Kidney epithelial cell (primary cell): ENCODE data around the gene ARHGEF26. TPM values are rescaled to one million over a fixed set of nuclear protein-coding genes. Genes with fewer than 3 reads are reported as not detected.

Experiments used
- DNase-seq: peaks from one replicate; pipeline ENCODE4 v3.0.0-alpha.2; 2010; ENCODE audit warnings: low read depth
- H3K27me3 ChIP-seq: 2 replicates; pipeline ENCODE4 v1.6.0; 2011; ENCODE audit warnings: low read length; ENCODE audit not compliant: control insufficient read depth, insufficient read depth
- H3K36me3 ChIP-seq: 2 replicates; pipeline ENCODE4 v1.5.1; 2011; ENCODE audit warnings: low read length; ENCODE audit not compliant: control insufficient read depth, insufficient read depth
- H3K4me3 ChIP-seq: 2 replicates; pipeline ENCODE4 v1.5.1; 2011; ENCODE audit warnings: low read depth, mild to moderate bottlenecking, control low read depth, low read length
- total RNA-seq: library from RNA; depleted of rRNA; stranded (reverse); fragments of >200 nt; gene quantifications from 2 replicates; pipeline ENCODE4 v1.2.3, GENCODE V29; 2015
- TF ChIP-seq, protein P1 (sequence below): IDR thresholded peaks from 2 replicates; pipeline ENCODE4 v1.5.1; 2011; ENCODE audit warnings: mild to moderate bottlenecking, moderate library complexity, low read length, control low read depth, inconsistent platforms; ENCODE audit not compliant: insufficient read depth, poor library complexity, severe bottlenecking

ARHGEF26 gene
- total RNA-seq, 1 donor from 2014 or later, result 1.4 TPM

DNA sequence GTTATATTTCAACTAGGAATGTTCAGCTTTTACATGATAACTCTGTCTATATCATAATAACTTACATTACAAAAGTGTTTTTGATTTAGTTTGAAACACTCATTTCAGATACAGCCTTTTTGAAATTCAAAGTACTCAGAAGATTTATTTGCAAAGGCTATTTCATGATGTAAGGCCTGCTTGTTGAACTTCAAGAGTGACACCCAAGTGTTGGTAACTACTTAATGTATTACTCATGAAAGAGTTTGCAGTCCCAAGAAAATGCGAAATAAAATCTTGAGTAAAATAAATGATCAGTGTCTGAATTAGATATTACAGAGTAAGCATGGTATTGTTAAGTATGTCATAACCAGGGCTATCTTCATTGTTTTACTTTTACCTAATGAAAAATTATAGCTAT lies 35.3 kb downstream of the ARHGEF26 start:
- no peak overlapping the region for H3K4me3 ChIP-seq
- no peak for DNase-seq
- H3K27me3 ChIP-seq, result no peaks in the 10 kb centered on the region
- no peaks in the 10 kb centered on the region for H3K36me3 ChIP-seq
- TF ChIP-seq, protein P1, sequence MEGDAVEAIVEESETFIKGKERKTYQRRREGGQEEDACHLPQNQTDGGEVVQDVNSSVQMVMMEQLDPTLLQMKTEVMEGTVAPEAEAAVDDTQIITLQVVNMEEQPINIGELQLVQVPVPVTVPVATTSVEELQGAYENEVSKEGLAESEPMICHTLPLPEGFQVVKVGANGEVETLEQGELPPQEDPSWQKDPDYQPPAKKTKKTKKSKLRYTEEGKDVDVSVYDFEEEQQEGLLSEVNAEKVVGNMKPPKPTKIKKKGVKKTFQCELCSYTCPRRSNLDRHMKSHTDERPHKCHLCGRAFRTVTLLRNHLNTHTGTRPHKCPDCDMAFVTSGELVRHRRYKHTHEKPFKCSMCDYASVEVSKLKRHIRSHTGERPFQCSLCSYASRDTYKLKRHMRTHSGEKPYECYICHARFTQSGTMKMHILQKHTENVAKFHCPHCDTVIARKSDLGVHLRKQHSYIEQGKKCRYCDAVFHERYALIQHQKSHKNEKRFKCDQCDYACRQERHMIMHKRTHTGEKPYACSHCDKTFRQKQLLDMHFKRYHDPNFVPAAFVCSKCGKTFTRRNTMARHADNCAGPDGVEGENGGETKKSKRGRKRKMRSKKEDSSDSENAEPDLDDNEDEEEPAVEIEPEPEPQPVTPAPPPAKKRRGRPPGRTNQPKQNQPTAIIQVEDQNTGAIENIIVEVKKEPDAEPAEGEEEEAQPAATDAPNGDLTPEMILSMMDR, result no peak

DNA sequence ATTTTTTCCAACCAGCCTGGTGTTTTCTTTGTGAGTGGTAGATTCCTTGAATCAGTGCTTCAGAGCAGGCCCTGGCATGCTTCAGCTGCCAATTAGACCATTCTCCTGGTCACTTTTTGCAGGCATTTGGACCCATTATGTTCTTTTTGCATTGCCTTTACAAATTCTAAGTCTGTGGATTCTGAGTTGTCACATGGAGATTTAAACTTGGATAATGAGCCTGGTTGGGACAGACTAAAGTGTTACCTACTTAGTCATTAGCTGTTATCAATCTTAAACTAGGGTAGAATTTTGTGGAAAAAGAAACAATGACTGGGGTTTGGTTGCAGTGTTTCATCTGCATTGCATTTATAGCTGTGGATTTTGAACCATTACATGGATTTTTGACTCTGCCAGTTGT lies 40.6 kb downstream of the ARHGEF26 start:
- Histone ChIP-seq H3K27me3 (no peaks in the 10 kb centered on the region), H3K4me3 (no peak overlapping the region), H3K36me3 (no peaks in the 10 kb centered on the region)
- TF ChIP-seq, protein P1, result no peak
- DNase-seq, result no peak

DNA sequence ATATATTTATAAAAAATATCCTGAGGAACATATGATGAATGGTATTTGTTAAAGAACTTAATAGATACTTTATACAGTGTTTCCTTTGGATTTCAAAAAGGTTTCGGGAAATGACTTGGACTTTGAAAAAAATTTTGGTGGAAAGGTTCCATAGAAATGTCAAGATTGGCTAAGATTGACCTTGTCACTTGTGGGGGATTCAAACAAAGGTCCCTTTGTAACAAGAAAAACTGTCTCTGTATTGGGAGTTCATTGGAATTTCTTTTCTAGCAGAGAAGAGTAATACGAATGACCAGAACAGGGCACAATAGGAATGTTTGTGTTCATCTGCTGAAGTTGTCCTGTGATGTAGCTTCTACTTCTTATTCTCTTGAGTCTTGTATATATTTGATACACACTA lies 43.2 kb downstream of the ARHGEF26 start:
- TF ChIP-seq, protein P1, result no peak
- no peak overlapping the region for H3K4me3 ChIP-seq
- DNase-seq, result no peak
- H3K27me3 ChIP-seq, result no peaks in the 10 kb centered on the region
- H3K36me3 ChIP-seq, result no peaks in the 10 kb centered on the region

DNA sequence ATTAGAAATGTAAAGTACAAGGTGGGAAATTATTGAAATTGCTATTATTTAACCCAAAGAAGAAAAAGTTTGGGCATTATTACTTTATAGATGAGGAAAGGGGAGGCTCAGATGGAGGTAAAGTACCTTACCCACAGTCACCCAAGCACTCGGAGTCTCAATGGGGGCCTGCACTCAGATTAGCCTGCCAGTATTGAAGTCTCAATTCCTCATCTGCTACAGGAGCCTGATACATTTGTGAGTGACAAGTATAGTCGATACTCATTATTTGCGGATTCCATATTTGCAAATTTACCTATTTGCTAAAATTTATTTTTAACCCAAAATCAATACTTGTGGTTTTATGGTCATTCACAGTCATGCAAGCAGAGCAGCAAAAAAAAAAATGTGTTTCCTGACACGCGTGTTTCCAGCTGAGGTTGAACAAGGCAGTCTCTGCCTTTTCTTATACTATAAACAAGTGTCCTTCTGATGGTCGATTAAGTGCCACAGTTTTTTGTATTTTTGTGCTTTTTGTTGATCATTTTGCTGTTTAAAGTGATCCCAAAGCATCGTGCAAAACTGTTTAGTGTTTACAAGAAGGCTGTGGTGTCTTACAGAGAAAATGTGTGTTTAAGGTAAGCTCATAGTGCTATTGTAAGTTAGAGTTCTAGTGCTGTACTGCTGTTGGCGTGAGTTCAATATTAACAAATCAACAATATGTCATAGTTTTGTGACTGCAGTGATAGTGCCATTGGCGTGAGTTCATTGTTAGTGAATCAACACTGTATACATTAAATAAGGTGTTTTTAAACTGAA lies 48.0 kb downstream of the ARHGEF26 start:
- TF ChIP-seq, protein P1, result no peak
- Histone ChIP-seq H3K36me3 (no peaks in the 10 kb centered on the region), H3K4me3 (no peak overlapping the region), H3K27me3 (no peaks in the 10 kb centered on the region)
- no peak for DNase-seq

DNA sequence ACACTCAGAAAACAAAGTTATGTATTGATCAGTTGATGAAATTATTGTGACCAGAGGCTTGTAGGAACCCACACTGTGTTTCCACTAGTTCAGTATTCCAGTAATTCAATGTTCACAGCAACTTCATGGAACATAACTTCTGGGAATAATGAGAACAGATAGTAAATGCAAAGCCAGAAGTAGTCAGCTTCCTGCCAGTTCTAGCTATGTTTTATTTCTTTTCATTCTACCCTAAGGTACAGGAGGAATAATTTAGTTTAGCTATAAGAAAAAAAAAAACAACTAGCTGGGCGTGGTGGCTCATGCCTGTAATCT lies 48.6 kb downstream of the ARHGEF26 start:
- Histone ChIP-seq H3K4me3 (no peak overlapping the region), H3K27me3 (no peaks in the 10 kb centered on the region), H3K36me3 (no peaks in the 10 kb centered on the region)
- TF ChIP-seq, protein P1, result no peak
- DNase-seq, result no peak

DNA sequence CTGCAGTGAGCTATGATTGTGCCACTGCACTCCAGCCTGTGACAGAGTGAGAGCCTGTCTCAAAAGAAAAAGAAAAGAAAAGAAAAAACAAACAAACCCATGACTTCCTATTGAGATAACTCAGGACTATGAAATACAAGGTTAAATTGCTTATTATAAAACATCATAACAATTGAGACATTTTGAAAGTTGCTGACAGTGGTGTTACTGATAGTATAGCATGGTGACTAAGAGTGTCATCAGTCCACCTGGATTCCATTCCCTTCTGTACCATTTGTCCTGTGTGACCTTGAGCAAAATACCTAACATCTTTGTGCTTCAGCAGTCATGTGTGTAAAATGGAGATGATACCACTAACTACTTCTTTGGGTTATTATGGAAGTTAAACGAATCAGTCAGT lies 49.1 kb downstream of the ARHGEF26 start:
- no peak for DNase-seq
- TF ChIP-seq, protein P1, result no peak
- H3K4me3 ChIP-seq, result no peak overlapping the region
- no peaks in the 10 kb centered on the region for H3K36me3 ChIP-seq
- H3K27me3 ChIP-seq, result no peaks in the 10 kb centered on the region
